A549 (cell line): ENCODE data around the gene HTR5A. TPM values are rescaled to one million over a fixed set of nuclear protein-coding genes. Genes with fewer than 3 reads are reported as not detected.

ENCODE experiments used
- ATAC-seq, 2 experiments: fragments of 200-7000 bp in 1 of 2; fragments of >200 bp in 1 of 2; cut with Nextera tagmentation in 1 of 2; cut with Tn5 transposase in 1 of 2; 3 replicates each; pipeline versions ENCODE4 v1.8.0 to v1.9.1; 2018 to 2020; ENCODE audit warnings: mild to moderate bottlenecking in 1 of 2, moderate library complexity in 1 of 2
- CTCF ChIA-PET: fragments of 300-600 bp; sonication (Branson Sonifier 250); formaldehyde crosslinking; extraction: SDS; loops from one replicate; lab custom pipeline; 2021; ENCODE audit warnings: antibody characterized with exemption, inconsistent platforms; lab: Yijun Ruan, JAX
- POLR2A ChIA-PET: fragments of 350-600 bp; formaldehyde crosslinking; extraction: SDS; loops from one replicate; lab custom pipeline; 2021; ENCODE audit warnings: antibody characterized with exemption, inconsistent platforms; lab: Yijun Ruan, JAX
- DNase-seq, 2 experiments: peaks; one replicate each; pipeline versions ENCODE4 v3.0.0 to v3.0.0-alpha.2; 2011 to 2016; ENCODE audit warnings: low read depth in 1 of 2, low spot score in 1 of 2
- FAIRE-seq: peaks from 2 replicates; lab custom pipeline; 2011; peaks lifted over from hg19 to GRCh38; lab: Jason Lieb, UNC
- H3K27ac ChIP-seq, 2 experiments: fragments of >200 bp; sonication (Bioruptor Twin); formaldehyde crosslinking; 3 replicates each; pipeline ENCODE4 v1.5.1; 2016 to 2017
- H3K4me1 ChIP-seq: fragments of >200 bp; sonication (Bioruptor Twin); formaldehyde crosslinking; 3 replicates; pipeline ENCODE4 v1.6.1; 2016
- H3K4me2 ChIP-seq: fragments of >200 bp; sonication (Bioruptor Twin); formaldehyde crosslinking; 3 replicates; pipeline ENCODE4 v1.6.1; 2016
- H3K4me3 ChIP-seq: fragments of >200 bp; sonication (Bioruptor Twin); formaldehyde crosslinking; 3 replicates; pipeline ENCODE4 v1.5.1; 2016
- H3K9me3 ChIP-seq: fragments of >200 bp; sonication (Bioruptor Twin); formaldehyde crosslinking; 3 replicates; pipeline ENCODE4 v1.6.1; 2016
- CBX8 ChIP-seq: fragments of 200-600 bp; sonication (generic); IDR thresholded peaks from 2 replicates; pipeline ENCODE4 v1.6.1; 2016
- CEBPB ChIP-seq, 2 experiments: fragments of >200 bp in 1 of 2; sonication (Bioruptor Twin) in 1 of 2; formaldehyde crosslinking in 1 of 2; IDR thresholded peaks; 2 replicates each; pipeline ENCODE4 v1.6.1; 2012 to 2016
- CHD2 ChIP-seq: fragments of 150-350 bp; IDR thresholded peaks from 2 replicates; pipeline ENCODE4 v1.6.1; 2014; ENCODE audit warnings: low read length; ENCODE audit not compliant: partially characterized antibody
- ESRRA ChIP-seq: fragments of 150-350 bp; IDR thresholded peaks from 2 replicates; pipeline ENCODE4 v1.6.1; 2014; ENCODE audit warnings: mild to moderate bottlenecking, low read length, borderline replicate concordance
- FOXS1 ChIP-seq: fragments of 250-450 bp; sonication (Bioruptor Pico); IDR thresholded peaks from 2 replicates; pipeline ENCODE4 v1.5.0; 2020; ENCODE audit warnings: mild to moderate bottlenecking, moderate library complexity
- HEYL ChIP-seq: fragments of 250-450 bp; sonication (Bioruptor Pico); IDR thresholded peaks from 2 replicates; pipeline ENCODE4 v1.8.0; 2021; ENCODE audit warnings: mild to moderate bottlenecking, moderate library complexity
- HOXA7 ChIP-seq: fragments of 250-450 bp; sonication (Bioruptor Pico); IDR thresholded peaks from 2 replicates; pipeline ENCODE4 v1.5.0; 2020; ENCODE audit warnings: mild to moderate bottlenecking, moderate library complexity
- HOXB13 ChIP-seq: fragments of 250-450 bp; sonication (Bioruptor Pico); IDR thresholded peaks from 2 replicates; pipeline ENCODE4 v1.5.0; 2020; ENCODE audit warnings: low read depth, mild to moderate bottlenecking, moderate library complexity
- JUNB ChIP-seq: fragments of >200 bp; sonication (Bioruptor Twin); formaldehyde crosslinking; IDR thresholded peaks from 2 replicates; pipeline ENCODE4 v1.6.1; 2016
- MAZ ChIP-seq: fragments of 150-350 bp; IDR thresholded peaks from 2 replicates; pipeline ENCODE4 v1.6.1; 2014; ENCODE audit warnings: antibody characterized with exemption, low read depth, low read length, borderline replicate concordance
- NPAS2 ChIP-seq: fragments of 250-450 bp; sonication (Bioruptor Pico); IDR thresholded peaks from 2 replicates; pipeline ENCODE4 v1.8.0; 2022; ENCODE audit warnings: mild to moderate bottlenecking, moderate library complexity, borderline replicate concordance
- PHF8 ChIP-seq: fragments of 200-600 bp; sonication (generic); IDR thresholded peaks from 2 replicates; pipeline ENCODE4 v1.6.1; 2016; ENCODE audit warnings: low read depth, mild to moderate bottlenecking, antibody characterized with exemption, moderate library complexity, borderline replicate concordance
- RAD21 ChIP-seq, 2 experiments: fragments of >200 bp in 1 of 2; sonication (Bioruptor Twin) in 1 of 2; formaldehyde crosslinking in 1 of 2; IDR thresholded peaks in 1 of 2; conservative IDR thresholded peaks in 1 of 2; 2 replicates in 1 of 2; 3 replicates in 1 of 2; pipeline ENCODE4 v1.6.1; 2012 to 2018; ENCODE audit warnings: inconsistent platforms in 1 of 2
- RARB ChIP-seq: fragments of 250-450 bp; sonication (Bioruptor Pico); IDR thresholded peaks from 2 replicates; pipeline ENCODE4 v1.8.0; 2021; ENCODE audit warnings: mild to moderate bottlenecking, moderate library complexity
- RCOR1 ChIP-seq: fragments of 150-350 bp; IDR thresholded peaks from 2 replicates; pipeline ENCODE4 v1.6.1; 2014; ENCODE audit warnings: antibody characterized with exemption, low read length, low read depth
- WGBS: methylation state at CpG from one replicate; pipeline ENCODE4 v1.1.6; 2017; ENCODE audit errors: missing lambda C conversion rate; 5-methylcytosine and 5-hydroxymethylcytosine counted together
- polyA plus RNA-seq, 4 experiments: library from polyadenylated mRNA; depleted of rRNA in 3 of 4; stranded (reverse); fragments of >200 nt; fragmentation: RNase III in 1 of 4; extraction: RNeasy Plus Mini Kit Qiagen cat#74134 plus additional on column Dnase treatment in 1 of 4; gene quantifications; 2 replicates in 3 of 4; 3 replicates in 1 of 4; pipeline ENCODE4 v1.2.3, GENCODE V29; 2011 to 2017
- small RNA-seq, 6 experiments: library from RNA; depleted of rRNA; stranded (forward); fragments of <200 nt; gene quantifications; one replicate each; pipeline ENCODE3, GENCODE V24; 2012
- TF ChIP-seq, protein P1 (sequence below): fragments of 250-450 bp; sonication (Bioruptor Pico); IDR thresholded peaks from 2 replicates; pipeline ENCODE4 v1.5.0; 2020; ENCODE audit warnings: low read depth, mild to moderate bottlenecking, moderate library complexity

The HTR5A gene
- polyA plus RNA-seq, 2 of the 4 experiments (the other 2 are of a cell fraction), result not detected

DNA sequence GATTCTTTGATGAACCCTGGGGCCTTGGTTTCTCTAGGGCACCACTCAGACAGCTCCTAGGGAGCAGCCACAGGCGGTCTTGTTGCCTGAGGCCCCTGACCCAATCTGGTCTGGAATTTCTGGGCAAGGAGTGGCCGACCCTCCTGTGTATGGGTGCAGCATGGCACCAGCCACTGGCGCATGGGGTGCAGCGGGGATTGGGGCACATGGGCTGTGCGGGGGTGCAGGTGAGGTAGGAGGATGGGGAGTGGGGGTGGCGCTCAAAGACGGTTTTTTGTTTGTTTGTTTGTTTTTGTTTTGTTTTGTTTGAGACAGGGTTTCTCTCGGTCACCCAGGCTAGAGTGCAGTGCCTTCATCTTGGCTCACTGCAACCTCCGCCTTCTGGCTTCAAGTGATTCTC is 62.3 kb downstream of the HTR5A start:
- TF ChIP-seq RCOR1 (no peak), RAD21 (conservative IDR thresholded peaks at IDR 0.05 in 1 of 2, IDR thresholded peaks at IDR 0.05 in 1 of 2) (no peak), NPAS2 (CRISPR knock-in tag) (no peak), MAZ (no peak), CHD2 (no peak)
- POLR2A ChIA-PET, result no interaction called here

DNA sequence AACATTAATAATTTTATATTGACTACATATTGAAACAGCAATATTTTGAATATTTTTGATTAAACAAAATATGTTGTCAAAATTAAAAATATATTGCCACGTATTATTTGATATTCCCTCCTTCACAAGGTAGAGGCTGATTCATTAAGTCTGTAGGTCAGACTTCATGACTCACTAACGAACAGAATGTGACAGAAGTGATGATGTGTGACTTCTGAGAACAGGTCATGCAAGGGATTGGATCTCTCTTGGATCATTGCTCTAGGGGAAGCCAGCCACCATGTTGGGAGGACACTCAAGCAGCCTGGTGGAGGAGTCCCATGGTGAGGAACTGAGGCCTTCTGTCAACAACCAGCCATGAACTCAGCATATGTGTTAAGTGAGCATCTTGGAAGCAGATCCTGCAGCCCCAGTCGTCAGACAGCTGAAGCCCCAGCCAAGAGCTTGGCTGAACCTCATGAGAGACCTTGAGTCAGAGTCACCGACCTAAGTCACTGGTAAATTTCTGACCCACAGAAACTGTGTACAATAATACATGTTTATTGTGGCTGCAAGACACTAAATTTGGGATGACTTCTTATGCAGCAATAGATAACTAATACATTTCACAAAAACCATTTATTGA is 66.6 kb downstream of the HTR5A start:
- ChIA-PET POLR2A (no interaction called here), CTCF (no interaction called here)
- WGBS, result 13% methylated on average over 4 of the region's 4 CpGs
- Histone ChIP-seq H3K27ac (no peak overlapping the region), H3K4me2 (no peak overlapping the region), H3K9me3 (peaks cover 2% of the 10 kb centered on the region; the same call in 1 of the 3 replicates), H3K4me3 (no peak overlapping the region), H3K4me1 (no peaks in the 10 kb centered on the region)
- FAIRE-seq (no peak), DNase-seq (no peak), ATAC-seq (no peak)
- TF ChIP-seq RARB (no peak), HOXA7 (no peak), CEBPB (IDR thresholded peaks at IDR 0.05) (no peak), JUNB (no peak), CBX8 (no peak), ESRRA (no peak), HOXB13 (no peak), PHF8 (no peak), HEYL (CRISPR knock-in tag) (no peak), FOXS1 (CRISPR knock-in tag) (no peak)
- TF ChIP-seq, protein P1, sequence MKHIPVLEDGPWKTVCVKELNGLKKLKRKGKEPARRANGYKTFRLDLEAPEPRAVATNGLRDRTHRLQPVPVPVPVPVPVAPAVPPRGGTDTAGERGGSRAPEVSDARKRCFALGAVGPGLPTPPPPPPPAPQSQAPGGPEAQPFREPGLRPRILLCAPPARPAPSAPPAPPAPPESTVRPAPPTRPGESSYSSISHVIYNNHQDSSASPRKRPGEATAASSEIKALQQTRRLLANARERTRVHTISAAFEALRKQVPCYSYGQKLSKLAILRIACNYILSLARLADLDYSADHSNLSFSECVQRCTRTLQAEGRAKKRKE (CRISPR knock-in tag), result no peak

More for the DNA sequence above, 62.3 kb downstream of the HTR5A start:
- H3K27ac ChIP-seq, result no peak overlapping the region
- peaks cover 2% of the 10 kb centered on the region; the same call in 1 of the 3 replicates for H3K9me3 ChIP-seq
- WGBS, result 44% methylated on average over 9 of the region's 9 CpGs
- FAIRE-seq, result no peak
- DNase-seq, result no peak
- CTCF ChIA-PET, result interaction anchor here (0.9 to 1.2 kb wide), 2 partner anchors 205 to 212 kb away, joined by 4 to 6 read pairs; no protein-coding TSS in a partner anchor
- no peak overlapping the region for H3K4me2 ChIP-seq
- no peak for ATAC-seq
- H3K4me3 ChIP-seq, result no peak overlapping the region
- no peaks in the 10 kb centered on the region for H3K4me1 ChIP-seq

Small RNA genes within 50 kb of the gene (small RNA-seq; reads per million reads assigned to genes)
- gene AC092628.1, result 0 reads per million in 6 experiments

Other genes with a start within 250 kb of the HTR5A start
- gene PAXIP1, start 67.2 kb upstream of the HTR5A start, polyA plus RNA-seq (2011; rRNA removed), result 15.7 and 18.3 TPM in 2 replicates
- gene PAXIP1, start 67.2 kb upstream of the HTR5A start, polyA plus RNA-seq (2017; fragmentation: RNase III; extraction: RNeasy Plus Mini Kit Qiagen cat#74134 plus additional on column Dnase treatment), result 15.2 to 15.5 TPM (median 15.3 TPM) in 3 replicates
- gene INSIG1, start 227.6 kb downstream of the HTR5A start, polyA plus RNA-seq (2011; rRNA removed), result 19.7 and 19.9 TPM in 2 replicates
- gene INSIG1, start 227.6 kb downstream of the HTR5A start, polyA plus RNA-seq (2017; fragmentation: RNase III; extraction: RNeasy Plus Mini Kit Qiagen cat#74134 plus additional on column Dnase treatment), result 13.7 to 33.4 TPM (median 27.6 TPM) in 3 replicates